Neuron (in vitro differentiated cells): ENCODE data around the gene NPIPB2.

Experiments
- H2AFZ ChIP-seq: one replicate; pipeline ENCODE4 v1.6.1; 2013; ENCODE audit warnings: low read depth, mild to moderate bottlenecking, inconsistent platforms, low read length, moderate library complexity
- H3K27me3 ChIP-seq: one replicate; pipeline ENCODE4 v1.6.1; 2013; ENCODE audit warnings: low read length; ENCODE audit not compliant: insufficient read depth
- H3K36me3 ChIP-seq: one replicate; pipeline ENCODE4 v1.6.1; 2013; ENCODE audit warnings: low read length; ENCODE audit not compliant: insufficient read depth
- H3K4me1 ChIP-seq: one replicate; pipeline ENCODE4 v1.6.1; 2013; ENCODE audit warnings: low read length; ENCODE audit not compliant: insufficient read depth
- H3K4me3 ChIP-seq: 2 replicates; pipeline ENCODE4 v1.5.1; 2013; ENCODE audit warnings: mild to moderate bottlenecking, low read length, moderate library complexity
- H3K9me3 ChIP-seq: one replicate; pipeline ENCODE4 v1.6.1; 2013; ENCODE audit warnings: low read length

Gene NPIPB2

GRCh38 chr16:11907160-11907970 is 34.5 kb downstream of the NPIPB2 start:
- Histone ChIP-seq H3K36me3 (peaks cover 19% of the 10 kb centered on the region), H3K4me3 (no peak overlapping the region), H2AFZ (no peak overlapping the region), H3K27me3 (no peaks in the 10 kb centered on the region), H3K4me1 (peaks cover 7% of the 10 kb centered on the region), H3K9me3 (no peaks in the 10 kb centered on the region)

GRCh38 chr16:11903906-11904305 is 37.9 kb downstream of the NPIPB2 start:
- no peaks in the 10 kb centered on the region for H3K4me1 ChIP-seq
- peaks cover 22% of the 10 kb centered on the region for H3K36me3 ChIP-seq
- no peak overlapping the region for H3K4me3 ChIP-seq
- H3K9me3 ChIP-seq: no peaks in the 10 kb centered on the region
- no peaks in the 10 kb centered on the region for H3K27me3 ChIP-seq
- no peak overlapping the region for H2AFZ ChIP-seq

- no peaks in the 10 kb centered on the region for H3K9me3 ChIP-seq
- H3K4me1 ChIP-seq: no peaks in the 10 kb centered on the region
- H3K4me3 ChIP-seq: no peak overlapping the region
- H3K27me3 ChIP-seq: no peaks in the 10 kb centered on the region
- peaks cover 16% of the 10 kb centered on the region for H3K36me3 ChIP-seq
- no peak overlapping the region for H2AFZ ChIP-seq
Observed at GRCh38 chr16:11901091-11901490, 40.8 kb downstream of the NPIPB2 start.

GRCh38 chr16:11896486-11897176 is 45.2 kb downstream of the NPIPB2 start:
- peaks cover 30% of the 10 kb centered on the region for H3K36me3 ChIP-seq

GRCh38 chr16:11893571-11893970 is 48.3 kb downstream of the NPIPB2 start:
- no peak overlapping the region for H3K4me3 ChIP-seq
- no peaks in the 10 kb centered on the region for H3K9me3 ChIP-seq
- H3K27me3 ChIP-seq: no peaks in the 10 kb centered on the region
- H3K4me1 ChIP-seq: no peaks in the 10 kb centered on the region
- H2AFZ ChIP-seq: no peak overlapping the region
- peaks cover 38% of the 10 kb centered on the region for H3K36me3 ChIP-seq

More at GRCh38 chr16:11896486-11897176, 45.2 kb downstream of the NPIPB2 start:
- no peaks in the 10 kb centered on the region for H3K4me1 ChIP-seq
- H3K4me3 ChIP-seq: no peak overlapping the region
- H2AFZ ChIP-seq: no peak overlapping the region
- H3K9me3 ChIP-seq: no peaks in the 10 kb centered on the region
- H3K27me3 ChIP-seq: no peaks in the 10 kb centered on the region

- H3K4me1 ChIP-seq: no peaks in the 10 kb centered on the region
- H3K36me3 ChIP-seq: peaks cover 42% of the 10 kb centered on the region
- H2AFZ ChIP-seq: no peak overlapping the region
Observed at GRCh38 chr16:11892761-11893160, 49.1 kb downstream of the NPIPB2 start.

GRCh38 chr16:11890231-11890965 is 51.4 kb downstream of the NPIPB2 start:
- H2AFZ ChIP-seq: no peak overlapping the region
- H3K4me3 ChIP-seq: no peak overlapping the region
- no peaks in the 10 kb centered on the region for H3K9me3 ChIP-seq
- H3K36me3 ChIP-seq: peaks cover 64% of the 10 kb centered on the region
- no peaks in the 10 kb centered on the region for H3K27me3 ChIP-seq
- H3K4me1 ChIP-seq: no peaks in the 10 kb centered on the region

More at GRCh38 chr16:11892761-11893160, 49.1 kb downstream of the NPIPB2 start:
- H3K4me3 ChIP-seq: no peak overlapping the region
- H3K27me3 ChIP-seq: no peaks in the 10 kb centered on the region
- H3K9me3 ChIP-seq: no peaks in the 10 kb centered on the region

- Histone ChIP-seq H3K36me3 (peaks cover 63% of the 10 kb centered on the region), H3K9me3 (no peaks in the 10 kb centered on the region), H3K4me3 (no peak overlapping the region), H2AFZ (no peak overlapping the region), H3K27me3 (no peaks in the 10 kb centered on the region), H3K4me1 (no peaks in the 10 kb centered on the region)
Observed at GRCh38 chr16:11886881-11887280, 55.0 kb downstream of the NPIPB2 start.

GRCh38 chr16:11884035-11884434 is 57.8 kb downstream of the NPIPB2 start:
- Histone ChIP-seq H2AFZ (no peak overlapping the region), H3K36me3 (peaks cover 75% of the 10 kb centered on the region), H3K27me3 (no peaks in the 10 kb centered on the region), H3K9me3 (no peaks in the 10 kb centered on the region), H3K4me3 (no peak overlapping the region), H3K4me1 (no peaks in the 10 kb centered on the region)

- Histone ChIP-seq H3K36me3 (peaks cover 68% of the 10 kb centered on the region), H2AFZ (no peak overlapping the region), H3K9me3 (no peaks in the 10 kb centered on the region), H3K4me1 (no peaks in the 10 kb centered on the region), H3K27me3 (no peaks in the 10 kb centered on the region), H3K4me3 (no peak overlapping the region)
Observed at GRCh38 chr16:11880007-11880406, 61.8 kb downstream of the NPIPB2 start.

GRCh38 chr16:11877374-11877773 is 64.5 kb downstream of the NPIPB2 start:
- Histone ChIP-seq H3K27me3 (no peaks in the 10 kb centered on the region), H2AFZ (no peak overlapping the region), H3K9me3 (no peaks in the 10 kb centered on the region), H3K4me3 (no peak overlapping the region), H3K36me3 (peaks cover 64% of the 10 kb centered on the region), H3K4me1 (no peaks in the 10 kb centered on the region)
